HEK293 (cell line): ENCODE measurements around the gene MAPT.

Experiments used
- CTCF ChIA-PET: fragments of 350-600 bp; formaldehyde crosslinking; extraction: SDS; loops from one replicate; lab custom pipeline; 2021; ENCODE audit warnings: antibody characterized with exemption; lab: Yijun Ruan, JAX
- POLR2A ChIA-PET: fragments of 300-600 bp; formaldehyde crosslinking; extraction: SDS; loops from one replicate; lab custom pipeline; 2020; ENCODE audit warnings: antibody characterized with exemption, inconsistent platforms; lab: Yijun Ruan, JAX
- H3K27ac ChIP-seq: fragments of 200-500 bp; sonication (Bioruptor generic); 2 replicates; pipeline ENCODE4 v1.5.1; 2014; ENCODE audit warnings: low read depth, low read length, control low read depth, inconsistent platforms; ENCODE audit errors: extremely low read depth
- H3K36me3 ChIP-seq, 2 experiments: fragments of 200-500 bp in 1 of 2; sonication (Bioruptor generic) in 1 of 2; 1 replicate in 1 of 2; 2 replicates in 1 of 2; pipeline ENCODE4 v1.5.1; 2014 to 2017; ENCODE audit warnings: inconsistent platforms in 2 of 2, low read length in 2 of 2; ENCODE audit not compliant: control insufficient read depth in 2 of 2, insufficient read depth in 1 of 2
- H3K4me1 ChIP-seq: fragments of 200-500 bp; sonication (Bioruptor generic); 2 replicates; pipeline ENCODE4 v1.5.1; 2014; ENCODE audit warnings: mild to moderate bottlenecking, low read length, inconsistent platforms; ENCODE audit not compliant: control insufficient read depth, insufficient read depth
- H3K4me3 ChIP-seq: 2 replicates; pipeline ENCODE4 v1.5.1; 2011; ENCODE audit warnings: low read depth, mild to moderate bottlenecking, control low read depth, low read length, moderate library complexity
- H3K9me3 ChIP-seq: fragments of 200-500 bp; sonication (Bioruptor generic); 2 replicates; pipeline ENCODE4 v1.5.1; 2014; ENCODE audit warnings: low read depth, low read length, inconsistent platforms; ENCODE audit not compliant: control insufficient read depth, insufficient read depth
- KLF17 ChIP-seq: fragments of 450-650 bp; formaldehyde crosslinking; IDR thresholded peaks from 2 replicates; pipeline ENCODE4 v1.5.1; 2016; ENCODE audit warnings: missing biosample characterization, missing genetic modification characterization
- ZNF169 ChIP-seq: fragments of 450-650 bp; formaldehyde crosslinking; IDR thresholded peaks from 2 replicates; pipeline ENCODE4 v1.5.1; 2016; ENCODE audit warnings: missing biosample characterization, missing genetic modification characterization
- ZNF202 ChIP-seq: fragments of 450-650 bp; formaldehyde crosslinking; IDR thresholded peaks from 2 replicates; pipeline ENCODE4 v1.5.1; 2016; ENCODE audit warnings: missing biosample characterization, missing genetic modification characterization, borderline replicate concordance
- ZNF366 ChIP-seq: fragments of 450-650 bp; formaldehyde crosslinking; conservative IDR thresholded peaks from 2 replicates; pipeline ENCODE4 v1.5.1; 2016; ENCODE audit warnings: missing biosample characterization, missing genetic modification characterization
- ZNF449 ChIP-seq: fragments of 450-650 bp; formaldehyde crosslinking; IDR thresholded peaks from 2 replicates; pipeline ENCODE4 v1.5.1; 2017; ENCODE audit warnings: missing biosample characterization, mild to moderate bottlenecking, missing genetic modification characterization, moderate library complexity
- ZNF555 ChIP-seq: fragments of 450-650 bp; formaldehyde crosslinking; conservative IDR thresholded peaks from 2 replicates; pipeline ENCODE4 v1.5.1; 2017; ENCODE audit warnings: missing biosample characterization, mild to moderate bottlenecking, missing genetic modification characterization, inconsistent platforms
- ZNF701 ChIP-seq: fragments of 450-650 bp; formaldehyde crosslinking; IDR thresholded peaks from 2 replicates; pipeline ENCODE4 v1.5.1; 2016; ENCODE audit warnings: missing biosample characterization, missing genetic modification characterization
- ZSCAN16 ChIP-seq: fragments of 450-650 bp; formaldehyde crosslinking; IDR thresholded peaks from 2 replicates; pipeline ENCODE4 v1.5.1; 2016; ENCODE audit warnings: missing biosample characterization, missing genetic modification characterization
- ZSCAN18 ChIP-seq: fragments of 450-650 bp; formaldehyde crosslinking; IDR thresholded peaks from 2 replicates; pipeline ENCODE4 v1.5.1; 2016; ENCODE audit warnings: missing biosample characterization, missing genetic modification characterization
- TF ChIP-seq, protein P1 (sequence below): fragments of 450-650 bp; formaldehyde crosslinking; IDR thresholded peaks from 2 replicates; pipeline ENCODE4 v1.5.1; 2016; ENCODE audit warnings: missing biosample characterization, missing genetic modification characterization
- TF ChIP-seq, protein P2 (sequence below): fragments of 450-650 bp; IDR thresholded peaks from 2 replicates; pipeline ENCODE4 v1.5.1; 2018; ENCODE audit warnings: missing biosample characterization, mild to moderate bottlenecking, missing genetic modification characterization
- TF ChIP-seq, protein P3 (sequence below): fragments of 450-650 bp; formaldehyde crosslinking; IDR thresholded peaks from 2 replicates; pipeline ENCODE4 v1.5.1; 2016; ENCODE audit warnings: missing biosample characterization, missing genetic modification characterization

MAPT gene

DNA sequence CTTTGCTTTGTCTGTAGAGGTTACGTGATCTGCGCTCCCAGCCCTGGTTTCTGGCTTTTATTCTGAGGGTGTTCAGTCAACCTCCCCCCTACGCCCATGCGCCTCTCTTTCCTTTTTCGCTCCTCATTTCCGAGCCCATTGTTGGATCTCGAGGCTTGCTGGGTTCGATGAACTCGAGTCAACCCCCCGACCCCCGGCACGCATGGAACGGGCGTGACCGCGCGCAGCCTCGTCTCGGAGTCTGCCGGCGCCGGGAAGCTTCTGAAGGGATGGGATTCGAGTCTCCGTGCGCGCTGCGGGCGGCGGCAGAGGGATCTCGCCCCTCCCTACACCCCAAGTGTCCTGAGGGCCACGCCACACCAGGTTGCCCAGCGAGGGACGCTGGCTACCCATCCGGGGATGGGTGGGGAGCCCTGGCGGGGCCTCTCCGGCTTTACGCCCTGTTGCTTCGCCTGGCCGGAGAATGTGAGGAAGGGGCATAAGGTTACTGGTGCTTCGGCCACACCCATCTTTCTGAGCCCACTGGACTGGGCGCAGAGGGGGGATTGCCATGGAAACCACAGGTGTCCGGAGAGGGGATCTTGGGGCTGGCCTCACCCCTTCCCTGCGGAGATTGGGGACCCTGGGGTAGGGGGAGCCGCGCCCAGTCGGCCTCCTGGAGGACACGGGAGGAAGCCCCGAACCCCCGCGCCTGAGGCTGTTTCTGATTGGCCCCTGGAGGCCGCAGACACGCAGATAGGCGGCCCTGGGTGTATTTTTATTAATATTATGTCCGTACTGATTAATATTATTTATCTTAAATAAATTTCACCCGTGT is 1.8 kb downstream of the MAPT start:
- no peak overlapping the region for H3K27ac ChIP-seq
- H3K36me3 ChIP-seq: no peaks in the 10 kb centered on the region
- ChIA-PET CTCF (interaction anchor here (1.4 kb wide), 1 partner anchor 12 kb away, joined by 3 read pairs; no protein-coding TSS in a partner anchor), POLR2A (no interaction called here)
- peak overlapping the region; percentile 74 for H3K4me3 ChIP-seq
- peaks cover 11% of the 10 kb centered on the region; the same call in 1 of the 2 replicates for H3K4me1 ChIP-seq
- no peak for TF ChIP-seq ZNF449 (tag by site-specific recombination)
- 0 out of 2 replicates have a peak, but pooled peaks have one; percentile 12 for TF ChIP-seq ZNF366 (tag by site-specific recombination)
- TF ChIP-seq ZSCAN16 (tag by site-specific recombination): peak; percentile 90
- TF ChIP-seq ZNF169 (tag by site-specific recombination): no peak
- no peaks in the 10 kb centered on the region for H3K9me3 ChIP-seq

DNA sequence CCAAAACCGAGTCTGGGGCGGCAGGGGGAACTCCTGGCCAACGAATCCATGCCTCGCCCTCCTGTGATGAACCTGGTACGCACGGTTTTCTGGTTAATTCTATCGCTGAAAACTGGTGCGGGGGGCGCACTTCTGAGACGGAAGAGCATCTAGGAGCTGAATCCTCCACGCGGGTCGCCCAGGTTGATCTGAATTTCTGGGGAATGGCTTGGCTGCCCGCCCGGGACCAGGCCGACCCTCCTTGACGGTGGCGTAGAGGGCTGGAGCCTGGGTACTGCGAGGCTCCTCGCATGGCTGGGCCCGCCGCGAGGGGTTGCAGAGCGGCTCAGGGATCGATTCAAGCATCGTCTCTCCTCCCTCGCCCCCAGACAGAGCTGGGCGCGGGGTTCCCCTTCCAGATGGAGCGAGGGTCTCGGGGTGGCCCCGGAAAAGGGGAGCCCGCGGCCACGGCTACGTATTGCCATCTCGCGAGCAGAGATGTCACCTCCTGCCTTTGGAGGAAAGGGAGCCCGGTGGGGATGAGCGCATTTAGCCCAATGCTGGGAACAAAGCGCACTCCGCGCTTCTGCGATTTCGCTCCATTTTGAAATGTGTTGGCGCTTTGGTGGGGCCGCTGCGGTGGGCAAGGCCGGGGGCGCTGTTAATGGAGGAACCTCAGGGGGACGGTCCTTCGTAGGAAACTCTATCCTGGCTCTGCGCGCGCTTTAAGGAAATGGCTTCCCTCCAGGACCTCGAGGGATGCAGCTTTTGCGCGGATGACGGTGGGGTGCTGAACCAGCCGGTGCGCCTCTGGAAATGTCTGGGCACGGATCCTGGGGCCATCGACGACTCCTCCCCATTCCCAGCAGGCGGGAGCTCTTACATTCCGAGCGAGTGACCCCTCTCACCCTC is 2.7 kb downstream of the MAPT start:
- no peak overlapping the region for H3K27ac ChIP-seq
- ChIA-PET POLR2A (no interaction called here), CTCF (interaction anchor here (1.0 to 1.7 kb wide), 4 partner anchors 11 to 52 kb away, joined by 3 to 7 read pairs (median 6); no protein-coding TSS in a partner anchor)
- H3K4me1 ChIP-seq: peaks cover 11% of the 10 kb centered on the region; the same call in 1 of the 2 replicates
- H3K9me3 ChIP-seq: no peaks in the 10 kb centered on the region
- no peaks in the 10 kb centered on the region; a peak in 1 of 3 replicates for H3K36me3 ChIP-seq
- no peak overlapping the region for H3K4me3 ChIP-seq
- TF ChIP-seq, protein P1, sequence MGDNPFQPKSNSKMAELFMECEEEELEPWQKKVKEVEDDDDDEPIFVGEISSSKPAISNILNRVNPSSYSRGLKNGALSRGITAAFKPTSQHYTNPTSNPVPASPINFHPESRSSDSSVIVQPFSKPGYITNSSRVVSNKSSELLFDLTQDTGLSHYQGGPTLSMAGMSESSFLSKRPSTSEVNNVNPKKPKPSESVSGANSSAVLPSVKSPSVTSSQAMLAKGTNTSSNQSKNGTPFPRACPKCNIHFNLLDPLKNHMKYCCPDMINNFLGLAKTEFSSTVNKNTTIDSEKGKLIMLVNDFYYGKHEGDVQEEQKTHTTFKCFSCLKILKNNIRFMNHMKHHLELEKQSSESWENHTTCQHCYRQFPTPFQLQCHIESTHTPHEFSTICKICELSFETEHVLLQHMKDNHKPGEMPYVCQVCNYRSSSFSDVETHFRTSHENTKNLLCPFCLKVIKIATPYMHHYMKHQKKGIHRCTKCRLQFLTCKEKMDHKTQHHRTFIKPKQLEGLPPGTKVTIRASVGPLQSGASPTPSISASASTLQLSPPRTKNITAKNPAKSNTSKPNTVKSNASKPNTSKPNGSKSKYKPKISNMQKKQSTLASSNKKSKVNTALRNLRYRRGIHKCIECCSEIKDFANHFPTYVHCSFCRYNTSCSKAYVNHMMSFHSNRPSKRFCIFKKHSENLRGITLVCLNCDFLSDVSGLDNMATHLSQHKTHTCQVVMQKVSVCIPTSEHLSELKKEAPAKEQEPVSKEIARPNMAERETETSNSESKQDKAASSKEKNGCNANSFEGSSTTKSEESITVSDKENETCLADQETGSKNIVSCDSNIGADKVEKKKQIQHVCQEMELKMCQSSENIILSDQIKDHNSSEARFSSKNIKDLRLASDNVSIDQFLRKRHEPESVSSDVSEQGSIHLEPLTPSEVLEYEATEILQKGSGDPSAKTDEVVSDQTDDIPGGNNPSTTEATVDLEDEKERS (tag by site-specific recombination): no peak
- TF ChIP-seq ZNF555 (tag by site-specific recombination): no peak
- TF ChIP-seq KLF17 (tag by site-specific recombination): no peak
- TF ChIP-seq, protein P2, sequence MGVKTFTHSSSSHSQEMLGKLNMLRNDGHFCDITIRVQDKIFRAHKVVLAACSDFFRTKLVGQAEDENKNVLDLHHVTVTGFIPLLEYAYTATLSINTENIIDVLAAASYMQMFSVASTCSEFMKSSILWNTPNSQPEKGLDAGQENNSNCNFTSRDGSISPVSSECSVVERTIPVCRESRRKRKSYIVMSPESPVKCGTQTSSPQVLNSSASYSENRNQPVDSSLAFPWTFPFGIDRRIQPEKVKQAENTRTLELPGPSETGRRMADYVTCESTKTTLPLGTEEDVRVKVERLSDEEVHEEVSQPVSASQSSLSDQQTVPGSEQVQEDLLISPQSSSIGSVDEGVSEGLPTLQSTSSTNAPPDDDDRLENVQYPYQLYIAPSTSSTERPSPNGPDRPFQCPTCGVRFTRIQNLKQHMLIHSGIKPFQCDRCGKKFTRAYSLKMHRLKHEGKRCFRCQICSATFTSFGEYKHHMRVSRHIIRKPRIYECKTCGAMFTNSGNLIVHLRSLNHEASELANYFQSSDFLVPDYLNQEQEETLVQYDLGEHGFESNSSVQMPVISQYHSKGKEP: no peak
- TF ChIP-seq, protein P3, sequence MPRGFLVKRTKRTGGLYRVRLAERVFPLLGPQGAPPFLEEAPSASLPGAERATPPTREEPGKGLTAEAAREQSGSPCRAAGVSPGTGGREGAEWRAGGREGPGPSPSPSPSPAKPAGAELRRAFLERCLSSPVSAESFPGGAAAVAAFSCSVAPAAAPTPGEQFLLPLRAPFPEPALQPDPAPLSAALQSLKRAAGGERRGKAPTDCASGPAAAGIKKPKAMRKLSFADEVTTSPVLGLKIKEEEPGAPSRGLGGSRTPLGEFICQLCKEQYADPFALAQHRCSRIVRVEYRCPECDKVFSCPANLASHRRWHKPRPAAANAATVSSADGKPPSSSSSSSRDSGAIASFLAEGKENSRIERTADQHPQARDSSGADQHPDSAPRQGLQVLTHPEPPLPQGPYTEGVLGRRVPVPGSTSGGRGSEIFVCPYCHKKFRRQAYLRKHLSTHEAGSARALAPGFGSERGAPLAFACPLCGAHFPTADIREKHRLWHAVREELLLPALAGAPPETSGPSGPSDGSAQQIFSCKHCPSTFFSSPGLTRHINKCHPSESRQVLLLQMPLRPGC: no peak
- no peak for TF ChIP-seq ZNF202 (tag by site-specific recombination)
- TF ChIP-seq ZSCAN18: no peak
- no peak for TF ChIP-seq ZNF701 (tag by site-specific recombination)
